T-helper 2 cell treated with Interferon-gamma antibody and Interleukin-4, amounts not matched to agents 5 μg/mL and 100 μg/mL, for 36 hours (primary cell): ENCODE data around the gene UBR2.
A peak's percentile ranks its signal among the peaks of the same experiment; 100 is the strongest.

ENCODE experiments used
- DNase-seq: peaks from one replicate; pipeline ENCODE4 v3.0.0; 2021; ENCODE audit warnings: low spot score
- H3K27ac Mint-ChIP-seq: one replicate; pipeline ENCODE4 v1.8.0; 2021; ENCODE audit warnings: mild to moderate bottlenecking, mixed read lengths
- H3K27me3 Mint-ChIP-seq: one replicate; pipeline ENCODE4 v1.8.0; 2021; ENCODE audit warnings: low read depth, mixed read lengths
- H3K36me3 Mint-ChIP-seq: one replicate; pipeline ENCODE4 v1.8.0; 2021; ENCODE audit warnings: low read depth, mixed read lengths
- H3K4me1 Mint-ChIP-seq: one replicate; pipeline ENCODE4 v1.8.0; 2021; ENCODE audit warnings: low read depth, mixed read lengths
- H3K4me3 Mint-ChIP-seq: one replicate; pipeline ENCODE4 v1.8.0; 2022; ENCODE audit warnings: mild to moderate bottlenecking, moderate library complexity, mixed read lengths
- H3K9me3 Mint-ChIP-seq: one replicate; pipeline ENCODE4 v1.8.0; 2021; ENCODE audit warnings: mixed read lengths

UBR2 gene

DNA sequence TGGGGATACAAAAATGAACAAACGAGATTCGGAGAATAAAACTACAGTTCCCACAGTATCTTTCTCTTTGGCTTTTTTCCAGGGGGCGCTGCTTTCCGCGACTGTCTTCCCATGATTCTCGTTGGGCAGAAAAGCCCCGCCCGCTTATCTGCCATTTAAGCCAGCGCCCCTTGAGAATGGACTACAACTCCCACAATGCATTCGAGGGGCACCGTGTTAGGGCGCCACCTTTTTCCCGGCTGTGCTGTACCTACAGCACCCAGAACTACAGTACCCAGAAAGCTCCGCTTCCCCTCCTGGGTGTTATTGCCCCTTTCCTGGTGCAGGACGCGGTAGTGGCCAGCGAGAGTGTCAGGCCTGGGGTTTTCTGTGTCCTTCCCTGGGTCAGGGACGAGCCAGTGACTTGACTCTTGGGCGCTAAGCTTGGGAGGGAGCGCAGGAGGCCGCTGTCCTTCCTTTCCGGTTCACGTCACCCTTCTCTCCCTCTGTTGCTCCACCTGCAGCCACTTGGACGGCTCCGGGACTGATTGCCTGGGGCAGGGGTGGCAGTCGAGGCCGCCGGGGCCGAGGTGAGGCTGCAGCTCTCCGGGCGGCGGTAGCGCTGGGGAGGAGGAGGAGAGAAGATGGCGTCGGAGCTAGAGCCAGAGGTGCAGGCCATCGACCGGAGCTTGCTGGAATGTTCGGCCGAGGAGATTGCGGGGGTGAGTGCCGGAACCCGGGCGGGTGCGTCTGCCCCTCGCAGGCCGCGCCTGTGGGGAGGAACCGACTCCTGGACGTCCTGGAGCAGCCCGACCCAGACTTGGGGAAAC is at the start of gene UBR2:
TSS of gene UBR2 (plus strand) at position 333 of the 809 bp plus-strand sequence. CDS start at position 624, 291 bp downstream.
- Mint-ChIP-seq H3K27me3 (peaks cover 3% of the 10 kb centered on the region), H3K4me3 (peak within 1 kb of the TSS; percentile 96), H3K4me1 (peaks cover 28% of the 10 kb centered on the region), H3K27ac (peak within 1 kb of the TSS; percentile 92), H3K9me3 (no peaks in the 10 kb centered on the region), H3K36me3 (peaks cover 19% of the 10 kb centered on the region)
- peak; percentile 93 for DNase-seq

DNA sequence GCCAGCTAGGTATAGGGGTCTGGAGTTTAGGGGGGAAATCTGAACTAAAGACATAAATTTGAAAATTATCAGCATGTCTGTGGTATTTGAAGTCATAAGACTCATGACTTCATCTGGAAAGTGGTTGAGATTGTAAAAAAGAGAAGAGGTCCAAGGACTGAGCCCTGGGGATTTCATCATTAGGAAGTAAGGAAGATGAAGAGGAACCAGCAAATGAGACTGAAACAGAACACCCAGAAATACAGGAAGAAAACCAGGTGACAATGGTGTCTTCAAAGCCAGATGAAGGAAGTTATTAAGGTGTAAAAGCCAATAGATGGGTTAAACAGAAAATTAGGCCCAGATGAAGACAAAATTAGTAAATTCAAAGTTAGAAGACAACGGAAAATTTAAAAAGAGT is 49.1 kb upstream of the UBR2 start:
- H3K4me3 Mint-ChIP-seq, result no peak overlapping the region
- H3K27me3 Mint-ChIP-seq, result no peaks in the 10 kb centered on the region
- H3K4me1 Mint-ChIP-seq, result no peaks in the 10 kb centered on the region
- DNase-seq, result no peak
- H3K9me3 Mint-ChIP-seq, result peaks cover 1% of the 10 kb centered on the region
- H3K36me3 Mint-ChIP-seq, result no peaks in the 10 kb centered on the region
- no peak overlapping the region for H3K27ac Mint-ChIP-seq

GRCh38 chr6:42519779-42520178 is 44.0 kb upstream of the UBR2 start:
- no peak overlapping the region for H3K4me3 Mint-ChIP-seq
- H3K27ac Mint-ChIP-seq, result no peak overlapping the region

DNA sequence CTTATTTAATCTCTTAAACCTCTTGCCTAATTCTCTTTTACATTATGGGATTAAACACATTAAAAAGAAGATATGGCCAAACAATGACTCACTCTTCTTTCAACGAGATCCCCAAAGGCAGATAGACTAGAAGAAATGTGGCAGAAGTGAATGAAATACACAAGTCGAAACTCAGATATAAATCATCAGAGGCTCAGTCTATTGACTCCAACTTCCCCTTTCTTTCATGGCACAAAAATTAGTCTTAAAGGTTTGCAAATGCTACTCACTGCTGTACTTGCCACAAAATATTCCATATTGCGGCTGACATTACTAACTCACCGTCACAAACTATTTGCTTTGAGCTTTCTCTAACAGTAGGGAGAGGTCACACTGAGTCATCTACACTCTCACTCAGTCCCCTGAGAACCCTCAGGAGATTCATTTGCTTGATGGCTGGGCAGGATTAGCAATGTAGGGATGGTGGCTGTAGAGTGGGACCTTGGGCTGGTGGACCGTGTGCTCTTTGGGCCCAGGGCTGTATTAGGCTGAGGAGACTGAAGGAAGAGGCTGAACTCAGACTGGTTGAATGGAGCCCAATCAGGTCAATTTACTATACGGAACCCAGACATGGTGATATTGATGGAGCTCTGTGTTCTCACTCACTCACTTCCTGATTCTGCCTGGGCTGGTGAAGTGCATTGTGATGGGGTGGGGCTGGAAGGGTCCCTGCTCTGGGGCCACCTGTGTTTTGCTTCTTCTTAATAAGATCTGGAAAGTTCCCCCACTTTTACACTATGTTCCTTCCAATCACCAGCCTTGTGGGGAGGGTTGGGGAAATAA is 42.8 kb upstream of the UBR2 start:
- Mint-ChIP-seq H3K27ac (peak overlapping the region; percentile 60), H3K27me3 (no peaks in the 10 kb centered on the region), H3K36me3 (no peaks in the 10 kb centered on the region), H3K4me3 (no peak overlapping the region), H3K9me3 (peaks cover 8% of the 10 kb centered on the region), H3K4me1 (peaks cover 13% of the 10 kb centered on the region)
- peak; percentile 68 for DNase-seq

More at GRCh38 chr6:42519779-42520178, 44.0 kb upstream of the UBR2 start:
- H3K9me3 Mint-ChIP-seq, result peaks cover 8% of the 10 kb centered on the region
- no peaks in the 10 kb centered on the region for H3K27me3 Mint-ChIP-seq
- H3K36me3 Mint-ChIP-seq, result no peaks in the 10 kb centered on the region
- no peak for DNase-seq
- H3K4me1 Mint-ChIP-seq, result peaks cover 13% of the 10 kb centered on the region

- H3K4me1 Mint-ChIP-seq, result peaks cover 13% of the 10 kb centered on the region
- H3K27ac Mint-ChIP-seq, result no peak overlapping the region
- no peak for DNase-seq
- no peak overlapping the region for H3K4me3 Mint-ChIP-seq
- H3K36me3 Mint-ChIP-seq, result no peaks in the 10 kb centered on the region
- peaks cover 8% of the 10 kb centered on the region for H3K9me3 Mint-ChIP-seq
- no peaks in the 10 kb centered on the region for H3K27me3 Mint-ChIP-seq
These were observed 41.8 kb upstream of the UBR2 start for GRCh38 chr6:42522036-42522435.

GRCh38 chr6:42522942-42523814 is 40.7 kb upstream of the UBR2 start:
- DNase-seq, result no peak
- Mint-ChIP-seq H3K27ac (no peak overlapping the region), H3K4me1 (peaks cover 13% of the 10 kb centered on the region), H3K36me3 (no peaks in the 10 kb centered on the region), H3K9me3 (peaks cover 8% of the 10 kb centered on the region), H3K4me3 (no peak overlapping the region), H3K27me3 (no peaks in the 10 kb centered on the region)

- H3K4me1 Mint-ChIP-seq, result peaks cover 13% of the 10 kb centered on the region
These were observed 38.6 kb upstream of the UBR2 start for GRCh38 chr6:42525206-42525605.

GRCh38 chr6:42526616-42527015 is 37.2 kb upstream of the UBR2 start:
- H3K27me3 Mint-ChIP-seq, result peaks cover 2% of the 10 kb centered on the region
- no peak overlapping the region for H3K4me3 Mint-ChIP-seq
- no peak overlapping the region for H3K27ac Mint-ChIP-seq
- H3K36me3 Mint-ChIP-seq, result no peaks in the 10 kb centered on the region
- peaks cover 4% of the 10 kb centered on the region for H3K4me1 Mint-ChIP-seq
- no peaks in the 10 kb centered on the region for H3K9me3 Mint-ChIP-seq
- DNase-seq, result no peak

More at GRCh38 chr6:42525206-42525605, 38.6 kb upstream of the UBR2 start:
- DNase-seq, result no peak
- H3K27me3 Mint-ChIP-seq, result no peaks in the 10 kb centered on the region
- no peak overlapping the region for H3K27ac Mint-ChIP-seq
- H3K9me3 Mint-ChIP-seq, result peaks cover 2% of the 10 kb centered on the region
- no peak overlapping the region for H3K4me3 Mint-ChIP-seq
- no peaks in the 10 kb centered on the region for H3K36me3 Mint-ChIP-seq

DNA sequence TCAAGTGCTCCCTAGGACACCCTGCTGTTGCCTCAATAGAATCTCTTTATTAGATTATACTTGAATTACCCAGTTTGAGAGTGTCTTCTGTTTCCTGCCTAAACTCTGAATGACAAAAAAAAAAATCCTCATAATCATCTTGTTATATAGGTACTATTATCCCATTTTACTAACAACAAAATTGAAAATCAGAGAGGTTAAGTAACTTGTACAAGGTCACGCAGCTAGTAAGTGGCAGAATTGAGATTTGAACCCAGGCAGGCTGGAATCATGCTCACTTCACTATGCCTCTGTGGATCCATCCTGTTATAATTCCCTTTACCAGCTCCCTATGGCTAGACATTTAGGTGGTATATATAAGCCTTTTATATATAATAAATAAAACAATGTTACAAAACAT is 36.6 kb upstream of the UBR2 start:
- Mint-ChIP-seq H3K4me3 (no peak overlapping the region), H3K9me3 (no peaks in the 10 kb centered on the region), H3K27me3 (peaks cover 2% of the 10 kb centered on the region), H3K27ac (no peak overlapping the region), H3K4me1 (no peaks in the 10 kb centered on the region), H3K36me3 (no peaks in the 10 kb centered on the region)
- DNase-seq, result no peak

- no peak for DNase-seq
- Mint-ChIP-seq H3K27ac (no peak overlapping the region), H3K9me3 (no peaks in the 10 kb centered on the region), H3K36me3 (no peaks in the 10 kb centered on the region), H3K4me1 (no peaks in the 10 kb centered on the region), H3K27me3 (peaks cover 2% of the 10 kb centered on the region), H3K4me3 (no peak overlapping the region)
These were observed 33.5 kb upstream of the UBR2 start for GRCh38 chr6:42530296-42530695.

- Mint-ChIP-seq H3K36me3 (no peaks in the 10 kb centered on the region), H3K4me3 (no peak overlapping the region), H3K9me3 (no peaks in the 10 kb centered on the region), H3K27ac (no peak overlapping the region), H3K27me3 (peaks cover 2% of the 10 kb centered on the region), H3K4me1 (no peaks in the 10 kb centered on the region)
- DNase-seq, result no peak
These were observed 33.1 kb upstream of the UBR2 start for GRCh38 chr6:42530751-42531150.

DNA sequence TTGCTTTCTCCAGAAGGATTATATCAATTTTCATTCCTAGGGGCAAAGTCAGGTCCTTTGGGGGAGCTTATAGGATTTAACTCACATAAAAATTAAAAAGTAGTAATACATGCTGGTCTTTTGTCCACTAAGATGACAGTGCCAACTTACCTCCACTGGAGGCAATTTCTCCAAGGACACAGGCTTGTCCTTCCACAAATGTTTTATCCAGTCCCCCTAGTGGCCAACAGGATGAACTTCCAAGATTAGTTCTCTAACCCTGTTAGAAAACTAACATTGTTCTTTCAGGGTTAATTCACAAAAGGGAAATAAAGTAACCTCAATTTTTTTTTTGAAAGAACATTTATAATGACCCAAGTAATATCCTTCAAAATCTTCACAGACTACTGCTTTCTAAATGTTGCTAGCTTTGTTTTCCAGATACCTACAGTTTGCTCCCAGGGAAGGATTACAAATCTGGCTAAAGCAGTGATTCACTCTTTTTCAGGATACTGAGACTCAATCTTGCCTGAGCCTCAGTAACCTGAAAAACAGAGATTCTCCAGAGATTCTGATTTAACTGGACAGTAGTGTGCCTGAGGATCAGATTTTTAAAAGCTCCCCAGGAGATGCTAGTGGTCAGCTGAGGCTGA is 31.7 kb upstream of the UBR2 start:
- no peaks in the 10 kb centered on the region for H3K36me3 Mint-ChIP-seq
- no peak for DNase-seq
- H3K27me3 Mint-ChIP-seq, result peaks cover 2% of the 10 kb centered on the region
- H3K9me3 Mint-ChIP-seq, result no peaks in the 10 kb centered on the region
- H3K4me1 Mint-ChIP-seq, result no peaks in the 10 kb centered on the region
- H3K27ac Mint-ChIP-seq, result no peak overlapping the region
- no peak overlapping the region for H3K4me3 Mint-ChIP-seq

- peaks cover 2% of the 10 kb centered on the region for H3K27me3 Mint-ChIP-seq
- no peak overlapping the region for H3K4me3 Mint-ChIP-seq
- H3K9me3 Mint-ChIP-seq, result no peaks in the 10 kb centered on the region
- no peak for DNase-seq
- no peak overlapping the region for H3K27ac Mint-ChIP-seq
- H3K4me1 Mint-ChIP-seq, result no peaks in the 10 kb centered on the region
- H3K36me3 Mint-ChIP-seq, result no peaks in the 10 kb centered on the region
These were observed 30.0 kb upstream of the UBR2 start for GRCh38 chr6:42533794-42534193.
